Fibroblast of skin of back (primary cell): Measurements from ENCODE around the gene CASTOR1.

Experiments
- DNase-seq: peaks from one replicate; pipeline ENCODE4 v3.0.0-alpha.2; 2013

CASTOR1 gene

DNA sequence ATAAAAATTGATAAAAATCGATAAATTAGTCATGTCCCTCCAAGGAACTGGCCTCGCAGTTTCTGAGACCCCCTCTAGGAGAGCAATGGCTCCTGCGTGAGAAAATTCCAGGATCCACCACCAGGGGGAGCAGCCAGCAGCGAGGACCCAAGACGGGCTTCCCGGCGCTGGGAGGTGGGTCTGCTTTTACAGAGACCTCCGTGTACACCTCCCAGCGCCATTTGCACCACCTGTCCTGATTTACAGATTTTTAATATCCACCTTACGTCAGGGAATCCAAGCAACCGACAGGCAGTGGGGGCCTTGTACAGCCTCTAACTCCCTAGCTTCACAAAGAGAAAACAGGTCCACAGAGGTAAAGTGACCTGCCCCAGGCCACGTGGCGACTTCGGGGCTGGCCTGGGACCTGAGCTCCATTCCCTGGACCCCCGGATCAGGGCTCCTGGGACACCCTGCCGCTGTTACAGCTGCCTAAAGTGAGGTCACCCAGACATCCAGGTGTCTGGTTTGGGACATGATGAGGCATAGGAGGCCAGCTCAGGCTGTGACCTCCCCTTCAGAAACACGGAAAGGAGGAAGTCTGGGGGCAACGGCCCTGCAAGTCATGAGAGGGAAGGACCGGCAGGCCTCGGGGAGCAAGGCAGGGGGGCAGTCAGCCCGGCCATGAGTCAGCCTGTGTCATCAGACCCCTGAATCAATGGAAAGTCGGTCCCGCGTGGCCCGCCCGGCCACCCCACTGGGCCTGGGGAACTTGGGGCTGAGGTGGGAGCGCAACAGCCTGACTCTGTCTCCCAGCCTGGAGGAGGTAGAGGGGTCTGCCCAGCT, 26.2 kb downstream of the CASTOR1 start:
- DNase-seq = peak; percentile 60

DNA sequence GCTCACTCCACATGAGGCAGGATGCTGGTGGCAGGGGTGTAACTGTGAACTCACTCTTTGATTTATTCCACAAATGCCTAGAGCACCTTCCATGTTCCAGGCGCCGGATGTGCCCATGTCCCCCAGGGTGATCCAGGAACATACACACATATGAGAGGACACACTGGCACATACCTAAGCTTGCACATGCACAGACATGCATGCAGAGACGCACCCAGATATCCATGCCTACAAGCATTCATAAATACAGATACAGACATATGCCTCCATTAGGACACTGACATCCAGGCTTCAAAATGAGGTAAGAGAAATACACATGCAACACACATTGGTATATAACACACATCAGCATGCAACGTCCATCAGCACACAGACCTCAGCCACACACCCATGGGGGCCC, 27.2 kb downstream of the CASTOR1 start:
- DNase-seq = no peak

DNA sequence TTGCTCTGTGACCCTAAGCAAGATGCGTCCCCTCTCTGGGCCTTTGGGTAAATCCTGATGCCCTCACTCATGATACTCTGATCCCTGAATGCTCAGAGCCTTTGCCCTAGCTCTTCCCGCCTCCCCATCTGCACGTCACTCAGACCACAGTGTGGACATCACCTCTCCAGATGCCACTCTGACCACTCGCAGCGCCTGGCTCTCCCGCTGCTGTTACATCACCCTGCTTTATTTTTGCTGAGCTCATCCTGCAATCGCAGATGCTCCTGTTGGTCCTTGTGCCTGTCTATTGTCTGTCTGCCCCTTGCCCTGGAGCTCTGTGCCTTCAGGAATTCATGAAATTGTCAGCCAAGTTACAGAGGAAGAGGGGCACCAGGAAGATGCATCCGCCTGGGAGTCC, 28.2 kb downstream of the CASTOR1 start:
- DNase-seq = no peak

DNA sequence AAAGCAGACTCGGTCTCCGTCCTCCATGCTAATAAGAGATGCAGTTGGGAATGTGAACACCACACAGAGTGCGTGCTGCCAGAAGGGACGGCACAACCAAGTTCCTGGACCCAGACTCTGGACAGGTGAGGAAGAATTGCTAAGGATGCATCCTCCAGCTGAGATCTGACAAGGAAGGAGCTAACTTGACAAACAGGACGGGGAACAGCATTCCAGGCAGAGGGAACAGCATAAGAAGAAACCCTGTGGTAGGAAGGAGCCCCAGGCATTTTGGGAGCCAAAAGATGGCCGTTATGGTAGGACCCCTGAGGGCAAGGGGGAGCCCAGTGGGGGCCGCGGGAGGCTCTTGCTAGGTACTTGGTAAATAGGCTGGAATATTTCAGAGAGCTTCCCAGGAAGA, 28.6 kb downstream of the CASTOR1 start:
- no peak for DNase-seq

DNA sequence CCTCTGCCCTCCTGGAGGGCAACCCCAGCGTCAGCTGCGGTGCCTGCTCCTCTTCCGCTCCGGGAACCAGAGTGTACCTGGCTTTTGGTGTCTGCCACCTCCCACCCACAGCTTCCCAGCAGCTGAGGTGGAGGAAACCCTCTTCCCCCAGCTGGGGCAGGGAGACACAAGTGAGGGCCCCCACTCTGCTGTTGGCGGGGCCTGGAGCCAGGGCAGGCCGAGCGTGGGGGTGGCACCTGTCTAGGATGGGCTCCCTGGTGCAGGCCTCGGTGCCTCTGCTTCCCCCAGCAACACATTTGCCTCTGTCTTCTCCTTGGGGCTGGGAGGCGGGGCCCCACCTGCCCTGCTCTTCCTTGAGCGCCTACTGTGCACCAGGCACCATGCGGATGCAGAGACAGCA, 29.0 kb downstream of the CASTOR1 start:
- no peak for DNase-seq

DNA sequence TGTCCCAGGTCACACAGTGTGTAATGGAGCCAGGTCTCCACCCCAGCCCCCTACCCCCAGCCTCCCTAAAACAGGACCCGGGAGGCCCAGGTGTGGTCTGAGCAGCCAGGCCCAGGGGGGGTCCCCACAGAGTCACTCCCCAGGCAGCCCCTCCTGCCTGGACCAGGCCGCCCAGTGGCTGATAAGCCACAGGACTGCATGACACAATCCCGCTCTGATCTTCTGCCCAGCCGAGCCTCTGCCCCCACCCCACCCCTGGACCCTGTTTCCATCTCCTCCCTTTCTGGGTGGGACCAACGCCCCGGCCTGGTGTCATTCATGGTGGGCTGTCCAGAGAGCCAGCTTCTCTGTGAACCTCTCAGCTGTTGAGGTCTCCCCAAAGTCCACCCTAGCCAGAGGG, 35.0 kb downstream of the CASTOR1 start:
- DNase-seq = no peak

DNA sequence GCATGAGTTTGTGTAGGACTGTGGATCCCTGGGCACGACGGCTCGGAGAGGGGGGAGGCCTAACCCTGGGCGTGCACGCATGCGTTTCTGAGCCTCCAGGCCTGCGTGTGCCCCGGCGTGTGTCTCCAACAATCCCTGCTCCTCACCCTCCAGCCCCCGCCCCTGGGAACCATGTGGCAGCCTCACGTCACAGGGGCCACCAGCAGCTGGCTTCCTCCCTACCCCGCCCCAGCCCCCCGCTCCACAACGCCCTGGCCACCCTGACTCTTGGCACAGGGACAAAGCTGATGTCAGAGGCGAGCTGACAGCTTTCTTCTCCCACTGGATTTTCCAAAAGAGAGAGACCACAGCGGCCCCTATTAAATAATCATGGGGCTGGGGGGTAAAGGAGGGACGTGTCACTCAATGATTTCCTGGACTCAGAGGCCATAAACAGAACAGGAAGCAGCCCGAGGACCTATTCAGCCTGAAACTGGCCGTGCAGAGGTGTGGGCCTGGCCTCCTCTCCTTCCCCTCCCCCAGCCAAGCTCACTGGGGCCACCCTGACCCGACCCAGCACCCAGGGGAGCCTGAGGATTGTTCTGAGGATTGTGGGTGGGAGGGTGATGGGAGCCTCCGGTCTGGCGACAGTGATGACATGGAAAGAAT, 36.0 kb downstream of the CASTOR1 start:
- peak; percentile 92 for DNase-seq

DNA sequence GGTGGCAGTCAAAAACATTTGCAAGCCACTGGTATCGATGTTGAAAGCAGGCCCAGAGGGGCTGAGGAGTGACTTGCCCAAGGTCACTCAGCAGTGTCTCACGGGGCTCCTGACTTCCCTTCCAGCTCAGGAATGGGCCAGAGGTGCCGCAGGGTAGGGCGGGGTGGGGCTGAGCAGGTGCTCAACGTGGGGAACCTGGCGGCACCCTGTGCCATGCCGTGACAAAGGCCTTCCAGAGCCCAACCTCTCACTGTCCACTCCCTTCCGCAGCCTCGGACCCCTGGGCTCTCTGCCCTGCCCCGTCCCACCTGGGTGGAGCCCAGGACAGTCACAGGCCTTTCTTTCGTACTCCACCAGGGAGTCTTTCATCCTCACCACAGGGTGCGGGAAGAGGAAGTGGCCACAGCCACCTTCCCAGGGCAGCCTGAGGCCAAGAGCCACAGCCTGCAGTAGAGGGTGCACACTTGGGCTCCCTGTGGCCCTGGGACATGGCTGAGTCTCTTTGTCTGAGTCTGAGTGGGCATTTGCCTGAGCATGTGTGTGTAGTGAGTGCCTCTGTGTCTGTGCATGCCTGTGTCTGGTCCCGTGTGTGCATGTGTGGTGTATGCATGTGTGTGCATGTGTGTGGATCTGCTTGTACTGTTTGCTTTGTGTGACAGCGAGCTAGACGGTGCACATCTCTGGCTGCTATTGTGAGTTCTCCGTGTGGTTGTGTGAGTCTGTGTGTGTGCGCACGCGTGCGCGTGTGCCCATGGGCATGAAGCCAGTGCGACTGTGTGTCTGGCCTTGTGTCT, 36.7 kb downstream of the CASTOR1 start:
- DNase-seq = no peak

DNA sequence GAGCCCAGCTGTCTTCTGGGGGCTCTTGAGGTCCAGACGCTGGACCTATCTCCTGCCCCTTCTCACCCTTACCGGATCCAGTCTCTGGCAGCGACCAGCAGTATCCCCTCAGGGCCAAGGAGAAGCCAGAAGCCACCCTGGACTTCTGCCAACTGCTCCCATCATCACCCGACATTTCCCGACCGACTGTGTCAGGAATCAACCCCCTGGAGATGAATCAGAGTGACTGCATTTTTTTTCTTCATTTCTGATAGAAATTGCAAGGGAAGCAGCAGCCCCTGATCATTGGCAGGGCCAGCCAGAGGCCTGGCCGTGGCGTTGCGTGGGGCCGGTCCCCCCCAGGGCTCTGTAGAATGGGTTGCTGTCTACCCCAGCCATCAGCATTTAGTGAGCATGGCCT, 37.6 kb downstream of the CASTOR1 start:
- peak; percentile 86 for DNase-seq

DNA sequence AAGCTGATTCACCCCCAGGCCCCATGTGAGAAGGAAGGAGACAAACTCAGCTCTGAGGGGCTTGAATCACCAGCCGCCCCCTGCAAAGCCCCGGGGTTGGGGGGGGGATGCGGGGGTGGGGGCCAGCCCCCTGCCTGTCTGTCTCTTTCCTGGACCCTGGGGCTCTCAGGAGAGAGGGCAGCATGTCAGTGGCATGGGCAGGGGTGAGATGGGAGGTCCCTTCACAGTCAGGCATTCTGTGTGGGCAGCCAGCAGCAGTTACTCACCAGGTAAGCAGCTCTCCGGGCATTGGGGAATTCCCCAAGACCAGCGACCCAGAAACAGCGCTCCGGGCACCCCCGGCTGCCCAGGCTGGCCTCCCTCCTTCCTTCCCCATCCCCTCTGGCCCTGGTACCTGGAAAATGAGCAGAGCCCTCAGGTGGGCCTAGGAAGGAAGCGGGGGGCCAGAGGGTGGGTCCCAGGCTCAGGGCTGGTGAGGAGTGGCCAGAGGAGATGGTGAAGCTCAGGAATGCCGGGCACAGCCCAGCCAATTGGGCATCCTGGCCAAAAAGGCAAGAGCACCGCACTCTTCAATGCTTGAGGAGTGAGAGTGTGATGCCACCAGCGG, 38.5 kb downstream of the CASTOR1 start:
- peak; percentile 76 for DNase-seq

DNA sequence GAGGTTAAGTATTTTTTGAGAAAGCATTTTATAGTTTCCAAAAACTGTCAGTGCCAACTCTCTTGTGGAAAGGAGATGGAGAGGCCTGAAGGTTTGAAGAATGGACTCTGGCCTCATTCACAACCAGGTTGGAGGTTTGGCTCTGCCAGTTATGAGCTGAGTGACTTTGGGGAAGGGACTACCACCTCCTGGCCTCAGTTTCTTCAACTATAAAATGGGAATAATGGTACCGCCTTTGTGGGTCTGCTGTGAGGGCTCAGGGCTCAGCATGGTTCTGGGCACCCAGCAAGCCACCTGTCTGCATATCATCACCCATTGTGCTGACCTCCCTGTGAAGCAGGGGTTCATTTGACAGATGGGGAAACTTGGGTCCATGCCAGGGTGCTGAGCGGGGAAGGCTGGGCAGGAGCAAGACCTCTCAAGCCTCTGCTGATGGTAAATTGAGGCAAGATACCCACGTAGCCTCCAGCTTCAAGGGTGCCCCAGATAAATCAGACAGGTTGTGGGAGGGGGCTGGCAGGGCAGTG, 39.2 kb downstream of the CASTOR1 start:
- no peak for DNase-seq

DNA sequence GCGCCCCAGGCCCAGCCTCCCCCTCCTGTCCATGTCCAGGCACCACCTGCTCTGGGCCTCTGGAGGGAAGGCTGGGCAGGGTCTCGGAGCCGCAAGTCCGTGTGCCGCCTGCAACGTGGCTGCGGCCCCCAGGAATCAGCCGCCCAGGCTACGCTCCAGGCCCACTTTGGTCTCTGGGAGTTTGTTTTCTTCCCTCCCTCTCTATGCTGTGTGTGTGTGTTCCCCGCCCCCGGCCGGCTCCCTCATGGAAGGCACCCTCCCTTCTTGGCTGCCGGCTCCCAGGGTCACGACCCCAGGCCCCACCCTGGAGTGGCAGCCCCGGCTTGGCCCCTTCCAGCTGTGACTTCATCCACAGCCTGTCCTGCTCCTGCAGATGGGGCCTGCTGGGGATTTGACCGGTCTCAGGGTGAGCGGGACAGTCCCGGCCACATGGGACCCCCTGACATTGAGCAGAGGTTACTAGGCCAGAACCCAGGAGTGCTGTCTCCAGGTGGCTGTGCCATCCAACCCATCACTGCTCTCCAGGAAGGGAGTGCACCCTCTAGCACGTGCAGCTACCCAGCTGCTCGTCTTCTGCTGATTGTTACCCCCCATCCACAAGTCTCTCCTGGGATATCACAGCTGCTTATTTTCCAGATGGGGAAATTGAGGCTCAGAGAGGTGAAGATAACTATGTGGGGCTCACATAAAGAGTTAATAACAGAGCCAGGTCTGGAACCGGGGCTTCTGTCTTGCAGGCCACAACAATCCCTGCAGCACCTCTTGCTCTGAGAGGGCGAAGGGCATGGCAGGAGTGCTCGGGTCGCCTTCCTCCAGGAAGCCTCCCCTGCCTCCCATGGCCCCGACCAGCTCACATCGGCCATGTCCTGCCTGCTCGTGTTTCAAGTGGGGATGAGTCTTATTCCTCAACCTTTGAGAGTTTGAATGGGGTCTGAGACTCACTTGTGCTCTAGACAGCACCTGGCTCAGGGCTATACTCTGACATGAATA, 40.0 kb downstream of the CASTOR1 start:
- no peak for DNase-seq

DNA sequence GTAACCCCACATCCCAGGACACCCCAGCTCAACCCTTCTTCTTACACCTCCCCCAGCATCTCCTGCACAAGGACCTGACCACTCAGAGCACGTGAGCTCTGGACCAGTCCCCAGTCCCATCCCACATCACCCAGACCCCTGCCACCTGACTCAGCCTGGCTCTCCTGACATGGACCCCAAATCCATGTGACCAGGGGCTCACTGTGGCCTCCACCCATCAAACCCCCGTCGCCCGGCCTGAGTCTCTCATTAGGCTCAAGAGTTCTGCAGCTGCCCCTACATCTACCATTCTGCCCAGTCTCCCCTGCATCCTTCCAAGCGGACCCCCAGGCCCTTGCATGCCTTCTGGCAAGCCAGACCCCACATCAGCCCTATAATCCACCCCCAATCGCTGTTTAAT, 40.8 kb downstream of the CASTOR1 start:
- DNase-seq = no peak

DNA sequence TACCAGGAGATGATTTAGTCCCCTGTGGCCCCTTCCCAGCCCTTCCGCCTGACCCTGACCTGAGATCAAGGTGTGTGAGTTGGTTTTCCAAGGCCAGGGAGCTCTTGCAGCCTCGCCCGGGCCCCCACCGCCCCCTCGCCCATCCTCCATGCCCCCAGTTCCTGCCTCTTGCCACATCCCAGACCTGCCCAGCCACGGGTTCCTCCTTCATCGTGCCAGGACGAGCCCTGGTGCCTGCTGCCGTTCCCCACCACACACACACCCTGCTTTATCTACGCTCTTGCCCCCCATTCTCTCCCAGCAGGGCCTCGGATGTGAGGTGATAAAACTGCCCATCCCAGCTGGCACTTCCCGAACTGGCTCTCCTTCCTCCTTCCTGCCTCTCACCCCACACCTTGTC, 41.3 kb downstream of the CASTOR1 start:
- no peak for DNase-seq

DNA sequence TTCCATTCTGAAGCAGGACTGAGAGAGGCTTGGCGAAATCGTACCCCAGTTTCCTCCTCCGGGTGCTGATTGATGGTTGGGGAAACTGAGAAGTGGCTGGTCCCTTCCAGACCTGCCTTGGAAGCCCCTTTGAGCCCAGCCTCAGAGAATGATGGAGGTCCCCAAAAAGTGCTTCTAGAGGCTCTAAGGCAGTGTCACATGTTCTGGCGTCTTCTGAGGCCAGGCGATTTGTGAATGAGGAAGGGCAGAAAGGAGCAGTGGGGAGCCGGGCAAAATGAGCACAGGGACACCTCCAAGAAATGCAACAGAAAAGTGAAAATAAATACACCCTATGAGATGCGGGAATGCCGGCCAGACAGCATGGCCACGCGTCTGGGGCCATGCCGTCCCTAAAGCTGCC, 41.7 kb downstream of the CASTOR1 start:
- no peak for DNase-seq

DNA sequence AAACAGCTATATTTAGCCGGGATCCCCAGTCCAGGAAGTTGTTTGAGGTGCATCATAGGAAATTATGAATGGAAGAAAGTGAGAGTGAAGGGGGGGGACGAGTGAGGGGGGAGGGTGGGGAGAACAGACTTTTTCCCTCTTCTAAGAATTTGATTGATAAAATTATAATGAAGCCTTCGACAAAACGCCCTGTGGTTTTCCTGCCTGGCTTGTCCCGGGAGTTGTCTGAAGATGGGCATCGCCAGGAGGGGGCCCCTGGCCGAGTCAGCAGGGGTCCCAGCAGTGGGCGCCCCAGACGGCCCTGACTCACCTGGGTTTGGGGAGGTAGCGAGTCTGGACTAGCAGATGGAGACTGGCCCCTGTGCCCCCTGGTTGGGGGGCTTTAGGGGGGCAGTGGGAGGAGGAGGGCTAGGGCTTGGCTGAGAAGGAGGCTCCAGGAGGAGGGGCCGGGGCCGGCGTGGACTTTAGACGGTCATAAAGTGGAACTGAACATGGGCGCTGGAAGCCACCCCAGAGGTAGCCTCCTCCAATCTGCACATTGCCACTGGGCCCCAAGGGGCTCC, 42.4 kb downstream of the CASTOR1 start:
- peak; percentile 64 for DNase-seq

DNA sequence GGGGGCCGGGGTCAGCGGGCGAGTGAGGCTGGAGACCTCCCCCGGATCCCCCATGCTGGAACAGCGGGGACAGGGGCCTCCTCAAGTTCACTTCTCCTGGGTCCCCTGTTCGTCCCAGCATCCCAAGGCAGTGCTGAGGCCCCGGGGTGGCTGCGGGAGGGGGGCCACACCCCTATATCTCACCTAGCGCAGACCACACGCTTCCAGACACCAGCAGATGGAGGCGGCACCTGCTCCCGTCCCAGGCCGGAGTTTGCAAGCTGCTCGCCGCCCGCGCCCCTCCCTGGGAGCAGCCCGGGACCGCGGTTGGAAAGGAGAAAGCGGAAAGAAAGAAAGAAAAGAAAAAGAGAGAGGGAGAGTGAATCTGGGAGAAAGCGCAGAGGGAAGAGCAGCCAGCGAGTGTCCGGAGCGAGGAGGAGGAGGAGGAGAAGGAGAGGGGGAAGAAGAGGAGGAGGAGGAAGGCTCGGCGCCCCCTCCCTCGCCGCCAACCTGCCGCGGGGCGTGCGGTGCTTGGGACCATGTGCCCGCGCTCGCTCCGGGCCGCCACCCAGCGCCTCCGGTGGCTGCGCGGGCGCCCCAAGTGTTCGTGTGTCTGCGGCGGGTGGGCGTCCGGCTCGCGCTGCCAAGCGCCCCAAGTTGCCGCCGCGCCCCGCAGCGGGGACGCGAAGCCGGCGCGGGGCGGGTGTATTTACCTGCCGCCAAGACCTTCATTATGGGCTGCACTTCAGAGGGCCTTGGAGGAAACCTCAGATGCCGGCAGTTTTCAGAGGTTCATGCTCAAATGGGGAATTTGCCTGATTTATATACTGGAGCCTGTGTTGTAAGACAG, 43.1 kb downstream of the CASTOR1 start, which contains the start of gene LIF:
Gene LIF, minus strand, starts transcription at position 775 of the 829 bp plus-strand sequence. Its CDS starts 64 bp downstream, at position 711.
- no peak for DNase-seq

DNA sequence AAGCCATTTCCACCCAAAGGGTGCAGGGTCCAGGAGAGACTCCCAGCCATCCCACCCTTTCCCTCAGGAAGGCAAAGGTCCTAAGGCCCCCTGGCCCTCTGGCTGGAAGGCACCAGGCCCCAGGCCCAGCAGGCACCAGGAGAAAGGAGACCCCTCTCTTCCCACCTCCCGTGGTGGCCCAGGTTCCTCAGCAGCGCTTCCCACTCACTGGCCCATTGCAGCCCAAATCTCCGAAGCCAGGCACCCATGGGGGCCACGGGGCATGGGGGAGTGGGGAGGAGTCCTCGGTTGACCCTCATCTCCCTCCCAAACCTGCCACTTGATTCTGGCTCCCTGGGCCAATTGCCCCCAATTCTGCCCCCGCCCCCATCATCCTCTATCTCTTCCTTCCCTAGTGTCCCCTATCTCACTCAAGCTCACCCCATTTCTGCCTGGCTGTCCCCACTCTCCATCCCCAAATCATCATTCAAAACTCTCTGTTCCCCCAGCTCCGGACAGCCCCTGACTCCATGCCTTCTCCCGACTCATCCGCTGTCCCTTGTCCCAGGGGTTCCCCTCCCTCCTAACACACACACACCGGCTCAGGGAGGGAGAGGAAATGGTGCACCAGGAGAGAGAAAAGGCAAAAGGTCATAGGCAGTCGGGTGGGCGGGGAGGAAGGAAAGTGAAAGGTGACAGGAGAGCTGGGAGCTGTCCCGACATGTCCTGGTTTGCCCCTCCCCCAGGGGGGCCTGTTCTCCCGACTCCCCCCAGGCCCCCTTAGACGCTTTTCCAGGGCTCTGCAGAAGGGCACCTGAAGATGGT, 43.9 kb downstream of the CASTOR1 start:
- no peak for DNase-seq

DNA sequence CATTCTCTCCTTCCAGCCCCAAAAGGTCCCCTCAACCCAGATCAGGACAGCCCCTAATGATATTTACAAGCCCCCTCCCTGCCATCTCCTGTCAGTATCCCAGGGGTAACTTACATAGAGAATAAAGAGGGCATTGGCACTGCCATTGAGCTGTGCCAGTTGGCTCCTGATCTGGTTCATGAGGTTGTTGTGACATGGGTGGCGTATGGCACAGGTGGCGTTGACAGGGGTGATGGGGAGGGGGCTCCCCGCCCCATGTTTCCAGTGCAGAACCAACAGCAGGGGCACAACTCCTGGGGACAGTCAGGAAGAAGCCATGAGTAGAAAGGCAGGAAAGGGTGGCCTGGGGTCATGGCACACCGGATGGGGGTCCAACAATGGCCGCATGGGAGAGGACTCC, 44.7 kb downstream of the CASTOR1 start:
- DNase-seq = no peak
